GM19455 (cell line): ENCODE data around the gene PROX2.

ENCODE experiments used
- ATAC-seq: cut with Tn5 transposase; IDR thresholded peaks from one replicate; pipeline ENCODE4 v1.9.1; 2021; ENCODE audit not compliant: unreplicated experiment

PROX2 gene

GRCh38 chr14:74875941-74876913, at the start of gene PROX2:
TSS of gene PROX2 (minus strand) at chr14:74876145. CDS start at chr14:74863834, 12,311 bp downstream.
- ATAC-seq = no peak

- no peak for ATAC-seq
Measured at GRCh38 chr14:74924061-74924460, 48.1 kb upstream of the PROX2 start.

GRCh38 chr14:74922752-74923401, 46.9 kb upstream of the PROX2 start, which contains the start of gene RPS6KL1:
TSS of gene RPS6KL1 (minus strand) at chr14:74923260. CDS start at chr14:74921541, 1,719 bp downstream.
- ATAC-seq = peak; percentile 91

- ATAC-seq = no peak
Measured at GRCh38 chr14:74921987-74922751, 46.2 kb upstream of the PROX2 start.

- ATAC-seq = no peak
Measured at GRCh38 chr14:74921053-74921620, 45.2 kb upstream of the PROX2 start.

- ATAC-seq = no peak
Measured at GRCh38 chr14:74920281-74920680, 44.3 kb upstream of the PROX2 start.

GRCh38 chr14:74919421-74920165, 43.6 kb upstream of the PROX2 start:
- ATAC-seq = no peak

- ATAC-seq = no peak
Measured at GRCh38 chr14:74918380-74918779, 42.4 kb upstream of the PROX2 start.

- ATAC-seq = no peak
Measured at GRCh38 chr14:74917646-74918081, 41.7 kb upstream of the PROX2 start.

- no peak for ATAC-seq
Measured at GRCh38 chr14:74917178-74917543, 41.2 kb upstream of the PROX2 start.

GRCh38 chr14:74915826-74916225, 39.9 kb upstream of the PROX2 start:
- no peak for ATAC-seq

- ATAC-seq = no peak
Measured at GRCh38 chr14:74915426-74915825, 39.5 kb upstream of the PROX2 start.

- ATAC-seq = no peak
Measured at GRCh38 chr14:74913986-74914573, 38.1 kb upstream of the PROX2 start.

GRCh38 chr14:74913393-74913910, 37.5 kb upstream of the PROX2 start:
- ATAC-seq = no peak

GRCh38 chr14:74912801-74913200, 36.9 kb upstream of the PROX2 start:
- no peak for ATAC-seq

- ATAC-seq = no peak
Measured at GRCh38 chr14:74912111-74912510, 36.2 kb upstream of the PROX2 start.

- ATAC-seq = no peak
Measured at GRCh38 chr14:74911704-74912103, 35.8 kb upstream of the PROX2 start.

GRCh38 chr14:74911221-74911620, 35.3 kb upstream of the PROX2 start:
- no peak for ATAC-seq

GRCh38 chr14:74910556-74910955, 34.6 kb upstream of the PROX2 start:
- ATAC-seq = no peak

- ATAC-seq = no peak
Measured at GRCh38 chr14:74909911-74910310, 34.0 kb upstream of the PROX2 start.
